ENCODE measurements around the gene TARS1.
"Not testable (repeated sequence)": the region's sequence is repeated elsewhere in the genome, so short reads cannot be mapped to it uniquely, and the experiment has no call there.

TARS1 gene

GRCh38 chr5:33488558-33489355 lies 48.0 kb downstream of the TARS1 start:
- DNase-seq (ENCODE audit: low read depth in 2 of 2) = no peak

DNA sequence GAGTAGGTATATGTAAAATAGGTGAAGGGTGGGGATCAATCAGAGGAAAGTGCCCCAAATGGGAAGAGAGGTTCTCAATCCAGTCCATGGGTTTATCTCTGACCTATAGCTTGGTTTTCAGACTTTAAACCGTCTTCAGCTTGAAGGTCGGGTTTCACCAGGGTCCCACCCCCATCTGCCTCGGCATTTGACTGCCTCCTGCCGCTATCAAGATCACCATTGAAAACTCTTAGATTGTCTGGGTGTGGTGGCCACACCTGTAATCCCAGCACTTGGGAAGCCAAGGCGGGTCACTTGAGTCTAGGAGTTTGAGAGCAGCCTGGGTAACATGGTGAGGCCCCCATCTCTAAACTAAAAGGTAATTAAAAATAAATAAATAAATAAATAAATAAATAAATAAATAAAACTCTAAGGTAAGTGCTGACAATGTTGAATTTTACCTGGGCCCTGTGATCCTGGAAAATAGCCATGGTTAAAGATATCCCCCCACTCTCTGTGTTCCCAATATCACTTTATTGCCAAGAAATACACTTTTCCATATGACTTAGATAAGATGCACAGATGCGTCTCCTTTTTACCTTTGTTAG lies 48.8 kb downstream of the TARS1 start:
- DNase-seq (ENCODE audit: low read depth in 2 of 2) = no peak

GRCh38 chr5:33490071-33490665 lies 49.4 kb downstream of the TARS1 start:
- DNase-seq (ENCODE audit: low read depth in 2 of 2) = no peak

GRCh38 chr5:33491941-33492340 lies 51.2 kb downstream of the TARS1 start:
- DNase-seq (ENCODE audit: low read depth in 2 of 2) = no peak

DNA sequence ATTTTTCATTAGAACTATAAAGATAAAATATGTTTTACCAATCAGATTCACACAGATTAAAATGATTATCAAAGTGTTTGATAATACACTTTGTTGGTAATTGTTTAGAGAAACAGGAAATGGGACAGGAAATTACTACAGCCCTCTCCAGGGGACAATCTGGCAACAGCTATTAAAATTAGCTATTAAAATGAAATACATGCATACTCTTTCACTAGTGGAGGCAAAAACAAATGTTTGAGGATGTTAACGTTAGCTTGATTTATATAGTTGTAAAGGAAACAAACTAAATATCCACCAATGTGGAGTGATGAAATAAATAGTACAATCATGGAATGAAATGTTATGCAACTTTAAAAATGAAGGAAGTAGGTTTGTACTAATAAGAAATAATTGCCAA lies 53.7 kb downstream of the TARS1 start:
- no peak for DNase-seq (ENCODE audit: low read depth in 2 of 2)

DNA sequence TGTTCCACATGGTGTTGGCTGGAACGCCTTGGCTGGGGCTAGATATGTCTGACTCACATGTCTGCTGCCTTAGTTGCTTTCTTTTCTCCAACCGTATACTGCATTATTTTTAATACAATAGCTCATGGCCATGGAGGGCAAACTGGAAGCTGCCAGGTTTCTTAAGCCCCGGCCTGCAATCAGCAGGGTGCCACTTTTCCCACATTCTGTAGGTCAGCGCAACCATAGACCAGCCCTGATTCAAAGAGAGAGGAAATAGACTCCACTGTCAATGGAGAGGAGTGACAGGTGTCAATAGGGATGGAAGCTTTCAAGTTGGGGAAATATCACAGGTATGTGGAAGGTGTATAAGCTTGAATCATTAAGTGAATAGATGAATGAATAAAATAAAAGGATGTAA lies 60.5 kb downstream of the TARS1 start:
- DNase-seq (ENCODE audit: low read depth in 2 of 2) = no peak

DNA sequence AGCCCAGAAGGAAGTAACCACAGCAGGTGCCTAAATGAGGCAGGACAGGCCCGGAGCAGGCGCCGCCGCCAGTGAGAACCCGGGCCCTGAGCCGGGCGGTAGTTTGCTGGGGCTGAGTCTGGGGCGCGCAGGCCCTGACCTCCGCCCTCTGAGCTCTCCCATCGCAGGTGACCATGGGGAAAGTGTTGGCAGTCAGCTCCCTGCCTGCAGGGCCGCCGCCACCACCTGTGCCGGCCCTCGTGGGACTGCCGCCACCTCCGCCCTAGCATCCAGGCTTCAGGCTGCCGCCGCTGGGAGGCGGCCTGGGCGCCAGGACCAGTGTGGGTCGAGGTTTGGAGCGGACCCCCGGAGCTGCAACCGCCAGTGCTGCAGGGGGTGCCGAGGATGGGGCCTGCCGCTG lies 61.1 kb downstream of the TARS1 start:
- no peak for DNase-seq (ENCODE audit: low read depth in 2 of 2)

DNA sequence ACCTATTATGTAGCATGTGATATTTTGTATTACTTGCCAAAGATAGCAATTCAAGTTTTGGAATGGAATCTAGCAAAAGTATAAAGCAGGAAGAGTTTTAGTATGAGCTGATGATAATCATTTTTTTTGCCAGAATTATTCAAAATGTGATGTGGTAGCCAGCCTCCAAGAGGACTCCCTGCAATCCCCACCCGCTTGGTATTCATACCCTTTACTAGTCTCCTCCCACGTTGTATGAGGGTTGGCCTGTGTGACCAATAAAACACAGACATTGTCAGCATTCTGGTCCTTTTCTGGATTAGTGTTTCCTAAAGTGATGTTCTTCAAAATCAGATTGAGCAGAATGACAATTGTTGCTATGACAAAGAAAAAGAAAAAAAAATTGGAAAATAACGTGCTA lies 63.8 kb downstream of the TARS1 start:
- DNase-seq (ENCODE audit: low read depth in 2 of 2) = no peak

- no peak for DNase-seq (ENCODE audit: low read depth in 2 of 2)
Observed at GRCh38 chr5:33507426-33507825, 66.7 kb downstream of the TARS1 start.

DNA sequence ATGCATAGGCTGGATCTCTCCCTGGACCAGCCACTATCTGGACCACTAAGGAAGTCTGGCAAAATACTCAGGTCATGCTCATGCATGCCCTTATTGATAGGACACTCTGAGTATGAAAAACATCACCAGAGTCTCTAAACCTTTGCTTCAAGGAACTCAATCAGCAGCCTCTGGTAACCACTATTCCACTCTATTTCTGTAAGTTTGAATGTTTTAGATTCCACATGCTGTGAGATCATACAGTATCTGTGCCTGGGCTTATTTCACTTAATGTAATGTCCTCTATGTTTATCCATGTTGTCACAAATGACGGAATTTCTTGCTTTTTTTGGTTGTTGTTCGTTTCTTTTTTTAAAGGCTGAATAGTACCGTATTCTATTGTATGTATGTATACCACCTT lies 68.3 kb downstream of the TARS1 start:
- DNase-seq (ENCODE audit: low read depth in 2 of 2) = no peak

GRCh38 chr5:33513462-33514185 lies 72.9 kb downstream of the TARS1 start:
- DNase-seq (ENCODE audit: low read depth in 2 of 2) = no peak

DNA sequence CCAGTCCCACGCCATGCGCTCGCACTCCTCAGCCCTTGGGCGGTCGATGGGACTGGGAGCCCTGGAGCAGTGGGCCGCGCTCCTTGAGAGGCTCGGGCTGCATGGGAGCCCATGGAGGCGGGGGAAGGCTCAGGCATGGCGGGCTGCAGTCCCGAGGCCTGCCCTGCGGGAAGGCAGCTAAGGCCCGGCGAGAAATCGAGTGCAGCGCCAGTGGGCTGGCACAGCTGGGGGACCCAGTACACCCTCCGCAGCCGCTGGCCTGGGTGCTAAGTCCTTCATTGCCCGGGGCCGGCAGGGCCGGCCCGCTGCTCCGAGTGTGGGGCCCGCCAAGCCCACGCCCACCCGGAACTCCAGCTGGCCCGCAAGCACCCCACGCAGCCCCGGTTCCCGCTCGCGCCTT lies 74.6 kb downstream of the TARS1 start:
- not testable (repeated sequence) for DNase-seq (ENCODE audit: low read depth in 2 of 2)

DNA sequence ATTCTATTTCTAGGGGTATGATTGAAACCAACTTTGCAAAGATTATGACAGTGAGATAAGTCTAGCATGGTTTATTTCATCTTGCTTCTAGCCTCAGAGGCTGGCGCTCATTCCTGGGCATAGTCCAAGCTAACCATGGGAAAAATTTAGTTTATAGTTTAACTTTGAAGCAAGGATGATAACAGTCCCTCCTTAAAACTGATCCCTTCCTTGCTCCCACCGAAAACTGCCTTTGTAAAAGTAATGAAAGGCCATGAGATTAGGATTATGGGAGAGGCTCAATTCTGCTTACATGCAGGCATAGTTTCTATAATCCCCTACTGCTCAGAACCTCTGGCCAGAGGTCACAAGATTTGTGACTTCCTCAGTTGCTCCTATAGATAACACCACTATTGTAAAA lies 75.7 kb downstream of the TARS1 start:
- no peak for DNase-seq (ENCODE audit: low read depth in 2 of 2)
